HPDE6-E6E7 (cell line): ENCODE measurements around the gene NAT10.
"Not testable (repeated sequence)": the region's sequence is repeated elsewhere in the genome, so short reads cannot be mapped to it uniquely, and the experiment has no call there.

Source experiments
- DNase-seq: peaks from one replicate; pipeline ENCODE4 v3.0.0; 2011; ENCODE audit warnings: missing footprints; ENCODE audit errors: extremely low spot score

NAT10 gene

GRCh38 chr11:34105079-34105956, at the start of gene NAT10:
Gene NAT10, plus strand, starts transcription at chr11:34105629. Its CDS starts 2,597 bp downstream, at chr11:34108226.
- DNase-seq: peak; percentile 96

DNA sequence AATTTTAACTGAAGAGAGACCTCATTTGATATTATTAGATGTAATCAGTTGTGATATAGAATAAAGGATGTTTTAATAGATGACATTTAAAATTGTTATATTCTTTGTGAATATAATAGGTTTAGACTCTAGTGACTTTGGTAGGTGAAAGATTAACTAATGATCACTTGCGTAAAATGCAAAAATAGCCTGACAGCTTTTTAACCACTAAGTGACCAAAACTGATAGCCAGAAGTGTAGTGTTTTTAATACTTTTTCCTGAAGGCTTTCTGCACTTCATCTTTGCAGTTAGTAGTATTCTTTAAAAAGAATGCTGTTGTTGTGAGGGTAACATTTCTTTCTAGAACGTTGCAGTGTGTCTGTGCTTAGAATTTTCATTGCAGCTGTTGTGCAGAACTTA, 48.8 kb upstream of the NAT10 start:
- no peak for DNase-seq

DNA sequence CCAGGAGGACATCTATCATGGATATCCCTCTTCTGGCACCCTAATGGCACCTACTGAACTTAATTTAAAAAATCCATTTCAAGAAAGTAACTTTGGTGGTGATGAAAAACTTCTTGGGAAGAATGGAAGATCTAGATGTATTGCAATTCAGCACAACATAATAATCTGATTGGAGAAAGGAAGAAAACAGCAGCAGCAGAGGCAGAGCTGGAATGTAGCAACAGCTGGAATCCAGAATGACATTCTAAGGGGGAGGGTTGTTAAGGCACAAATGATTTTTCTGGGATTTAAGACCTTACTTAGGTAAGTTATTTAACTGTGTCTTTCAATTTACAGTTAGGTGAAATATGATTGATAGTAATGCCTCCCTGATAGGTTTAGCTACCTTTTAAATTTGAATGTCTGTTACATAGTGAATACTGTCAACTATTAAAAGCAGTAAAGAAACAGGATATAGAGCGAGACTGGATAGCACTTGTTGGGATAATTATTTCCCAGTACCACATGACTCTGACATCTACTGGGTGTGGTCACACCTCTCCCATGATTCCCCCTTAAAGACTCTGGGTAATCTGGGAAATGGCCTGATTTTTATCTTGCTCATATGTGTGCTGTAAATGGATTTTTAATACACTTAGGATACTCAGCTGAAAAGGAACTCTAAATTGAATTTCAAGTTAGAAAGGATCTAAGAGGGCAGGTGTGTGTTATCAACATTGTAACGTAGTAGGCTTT, 42.2 kb upstream of the NAT10 start:
- no peak for DNase-seq

DNA sequence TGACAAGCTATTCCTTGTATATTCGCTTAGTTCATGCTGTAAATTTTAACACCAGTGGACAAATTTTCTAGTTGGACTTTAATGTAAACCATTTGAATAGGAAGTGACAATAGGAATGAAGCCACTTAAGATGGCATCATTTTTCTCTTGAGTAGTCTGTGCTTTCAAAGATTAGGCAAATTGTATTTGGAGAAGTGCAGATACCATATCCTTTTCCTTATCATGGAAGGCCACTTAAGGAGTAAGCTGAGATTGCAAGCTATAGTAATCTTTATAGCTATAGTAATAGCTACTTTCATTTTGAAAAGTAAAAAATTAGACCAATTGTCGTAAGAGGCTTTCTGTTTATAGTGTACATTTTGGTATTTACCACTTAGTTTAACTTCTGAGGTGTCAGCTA, 41.1 kb upstream of the NAT10 start:
- no peak for DNase-seq

DNA sequence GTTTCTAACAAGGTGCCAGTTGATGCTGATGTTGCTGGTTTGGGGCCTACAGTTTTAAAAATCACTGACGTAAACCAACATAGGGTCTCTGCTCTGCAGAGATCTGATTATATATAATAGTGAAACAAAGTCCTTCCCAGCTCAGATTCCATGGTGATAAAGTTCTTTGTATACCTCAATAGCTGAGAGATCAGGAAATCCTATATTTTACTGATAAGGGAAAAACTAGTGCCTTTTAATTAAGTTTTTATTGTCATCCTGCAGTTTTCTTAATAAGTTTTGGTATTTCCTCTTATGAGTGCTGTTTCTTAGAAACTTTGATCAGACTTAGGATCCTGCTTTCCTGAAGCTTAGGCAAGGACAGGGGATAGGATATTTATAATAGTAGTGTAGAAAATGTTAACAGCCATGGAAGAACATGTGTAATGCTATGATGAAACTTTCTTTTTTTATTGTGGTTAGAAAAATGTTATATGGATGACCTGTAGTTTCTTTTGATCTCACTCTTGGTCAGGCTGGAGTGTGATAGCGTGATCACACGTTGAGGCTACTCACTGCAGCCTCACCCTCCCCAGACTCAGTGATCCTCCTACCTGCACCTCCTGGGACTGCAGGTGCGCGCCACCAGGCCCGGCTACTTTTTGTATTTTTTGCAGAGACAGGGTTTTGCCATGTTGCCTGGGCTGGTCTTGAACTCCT, 39.8 kb upstream of the NAT10 start:
- no peak for DNase-seq

DNA sequence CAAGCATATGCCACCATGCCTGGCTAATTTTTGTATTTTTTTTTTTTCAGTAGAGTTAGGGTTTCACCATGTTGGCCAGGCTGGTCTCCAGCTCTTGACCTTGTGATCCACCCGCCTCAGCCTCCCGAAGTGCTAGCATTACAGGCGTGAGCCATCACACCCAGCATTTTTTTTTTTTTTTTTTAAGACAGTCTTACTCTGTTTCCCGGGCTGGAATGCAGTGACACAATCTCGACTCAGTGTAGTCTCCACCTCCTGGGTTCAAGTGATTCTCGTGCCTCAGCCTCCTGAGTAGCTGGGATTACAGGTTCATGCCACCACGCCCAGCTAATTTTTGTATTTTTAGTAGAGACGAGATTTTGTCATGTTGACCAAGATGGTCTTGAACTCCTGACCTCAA, 38.7 kb upstream of the NAT10 start:
- not testable (repeated sequence) for DNase-seq

GRCh38 chr11:34067383-34068065, 37.9 kb upstream of the NAT10 start:
- DNase-seq: no peak

GRCh38 chr11:34068111-34068510, 37.3 kb upstream of the NAT10 start:
- DNase-seq: no peak

DNA sequence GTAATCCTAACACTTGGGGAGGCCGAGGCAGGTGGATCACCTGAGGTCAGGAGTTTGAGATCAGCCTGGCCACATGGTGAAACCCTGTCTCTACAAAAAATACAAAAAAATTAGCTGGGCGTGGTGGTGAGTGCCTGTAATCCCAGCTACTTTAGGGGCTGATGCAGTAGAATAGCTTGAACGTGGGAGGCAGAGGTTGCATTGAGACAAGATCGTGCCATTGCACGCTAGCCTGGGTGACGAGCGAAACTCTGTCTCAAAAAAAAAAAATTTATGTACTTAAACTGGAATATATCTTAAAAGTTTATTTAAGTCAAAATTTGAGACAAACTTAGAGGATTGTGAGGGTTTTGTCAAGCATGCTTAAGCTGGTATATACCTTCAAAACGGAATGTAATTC, 34.1 kb upstream of the NAT10 start:
- DNase-seq: not testable (repeated sequence)

- DNase-seq: no peak
Observed at GRCh38 chr11:34072041-34072440, 33.4 kb upstream of the NAT10 start.

GRCh38 chr11:34072832-34073231, 32.6 kb upstream of the NAT10 start:
- DNase-seq: no peak

DNA sequence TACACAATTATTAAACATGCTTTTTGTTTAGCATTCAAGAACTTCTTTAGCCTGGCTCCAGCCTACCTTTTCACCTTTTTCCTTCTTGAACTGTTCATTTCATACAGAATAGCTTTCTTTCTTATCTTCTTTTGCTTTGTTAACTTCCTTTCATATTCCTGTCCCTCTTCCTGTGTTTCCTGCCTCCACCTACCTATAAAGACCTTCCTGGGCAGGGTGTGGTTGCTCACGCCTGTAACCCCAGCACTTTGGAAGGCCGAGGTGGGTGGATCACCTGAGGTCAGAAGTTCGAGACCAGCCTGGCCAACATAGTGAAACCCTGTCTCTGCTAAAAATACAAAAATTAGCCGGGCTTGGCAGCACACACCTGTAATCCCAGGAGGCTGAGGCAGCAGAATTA, 31.0 kb upstream of the NAT10 start:
- DNase-seq: no peak

DNA sequence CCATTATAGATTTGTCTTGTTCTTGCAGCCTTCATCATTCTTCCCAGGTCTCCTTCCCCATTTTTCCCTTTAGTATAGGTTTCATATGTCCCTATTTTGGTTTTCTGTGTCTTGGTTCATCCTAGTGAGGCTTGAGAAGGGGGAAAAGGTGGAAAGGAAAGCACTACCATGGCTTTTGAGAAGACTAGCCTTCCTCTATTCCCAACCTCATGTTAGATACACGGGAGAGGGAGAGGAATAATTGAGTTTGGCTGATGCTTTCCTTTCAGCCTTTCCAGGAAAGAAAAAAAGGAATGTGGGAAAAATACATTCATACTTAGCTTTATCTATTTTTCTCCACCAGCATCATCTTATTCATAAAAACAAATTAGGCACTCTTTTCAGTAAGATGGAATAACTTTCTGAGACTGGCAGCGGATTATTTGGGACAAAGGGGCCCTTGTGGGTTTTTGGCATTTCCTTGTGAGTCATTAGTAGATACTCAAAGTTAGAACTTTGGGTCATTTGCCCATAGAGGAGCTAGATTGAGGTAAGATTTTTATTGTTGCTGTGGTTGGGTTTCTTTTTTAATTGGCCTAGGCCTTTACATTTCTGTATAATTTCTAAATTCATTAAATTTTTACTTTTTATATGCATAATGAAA, 30.1 kb upstream of the NAT10 start:
- DNase-seq: no peak

- DNase-seq: no peak
Observed at GRCh38 chr11:34080609-34081008, 24.8 kb upstream of the NAT10 start.

GRCh38 chr11:34084637-34085036, 20.8 kb upstream of the NAT10 start:
- DNase-seq: no peak

GRCh38 chr11:34086554-34087283, 18.7 kb upstream of the NAT10 start:
- DNase-seq: no peak

DNA sequence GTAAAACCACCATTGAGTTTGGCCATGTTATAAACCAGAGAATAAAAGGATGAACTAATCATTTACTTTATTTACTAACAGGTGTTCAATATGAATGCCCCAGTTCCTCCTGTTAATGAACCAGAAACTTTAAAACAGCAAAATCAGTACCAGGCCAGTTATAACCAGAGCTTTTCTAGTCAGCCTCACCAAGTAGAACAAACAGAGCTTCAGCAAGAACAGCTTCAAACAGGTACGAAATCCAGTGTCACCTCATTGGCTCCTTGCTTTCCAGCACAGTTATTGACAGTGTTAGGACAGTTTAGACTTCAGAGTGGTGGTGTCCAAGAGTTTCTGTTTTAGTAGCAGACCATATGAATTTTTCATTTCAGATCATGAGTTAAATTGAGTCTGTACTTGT, 13.6 kb upstream of the NAT10 start:
- no peak for DNase-seq

DNA sequence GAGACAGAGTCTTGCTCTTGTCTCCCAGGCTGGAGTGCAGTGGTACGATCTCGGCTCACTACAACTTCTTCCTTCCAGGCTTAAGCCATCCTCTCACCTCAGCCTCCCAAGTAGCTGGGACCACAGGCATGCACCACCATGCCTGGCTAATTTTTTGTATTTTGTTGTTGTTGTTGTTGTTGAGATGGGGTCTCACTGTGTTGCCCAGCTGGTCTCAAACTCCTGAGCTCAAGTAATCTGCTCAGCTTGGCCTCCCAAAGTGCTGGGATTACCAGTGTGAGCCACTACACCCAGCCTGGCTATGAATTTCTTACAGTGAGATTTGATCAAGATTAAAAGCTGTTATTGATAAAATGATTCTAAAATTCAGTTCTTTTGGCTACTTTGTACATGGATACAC, 10.5 kb upstream of the NAT10 start:
- DNase-seq: not testable (repeated sequence)

DNA sequence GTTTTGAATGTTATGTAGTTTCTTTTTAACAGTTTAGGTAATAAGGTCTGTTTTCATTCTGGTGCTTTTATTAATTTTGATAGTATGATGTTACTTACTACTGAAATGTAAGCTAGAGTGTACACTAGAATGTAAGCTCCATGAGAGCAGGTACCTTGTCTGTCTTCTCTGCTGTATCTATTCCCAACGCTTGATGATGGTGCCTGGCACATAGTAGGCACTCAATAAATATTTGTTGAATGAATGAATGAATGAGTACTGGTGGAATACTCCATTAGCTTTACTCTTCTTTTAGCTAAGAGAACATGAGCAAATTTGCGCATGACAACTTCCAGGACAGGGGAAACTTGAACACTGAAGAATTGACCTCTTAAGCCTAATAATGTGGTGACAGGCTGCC, 6.6 kb upstream of the NAT10 start:
- DNase-seq: no peak

GRCh38 chr11:34104680-34105078, 750 bp upstream of the NAT10 start:
- no peak for DNase-seq
